B cell (primary cell): ENCODE data around the gene HJURP. TPM values are rescaled to one million over a fixed set of nuclear protein-coding genes. Genes with fewer than 3 reads are reported as not detected.

Experiments used
- ATAC-seq: fragments of 200-7000 bp; cut with Tn5 transposase; one replicate; pipeline ENCODE4 v1.10.0; 2021; ENCODE audit warnings: low read depth, mild to moderate bottlenecking, moderate number of reproducible peaks, moderate library complexity
- CTCF ChIA-PET: fragments of 350-600 bp; sonication (Branson Sonifier 250); formaldehyde crosslinking; loops from one replicate; lab custom pipeline; 2021; ENCODE audit warnings: antibody characterized with exemption, inconsistent platforms; lab: Charles Lee
- POLR2A ChIA-PET: fragments of 350-600 bp; sonication (Branson Sonifier 250); formaldehyde crosslinking; loops from one replicate; lab custom pipeline; 2021; ENCODE audit warnings: antibody characterized with exemption; lab: Charles Lee
- DNase-seq: peaks from one replicate; pipeline ENCODE4 v3.0.0; 2013
- H2AFZ ChIP-seq: 2 replicates; pipeline ENCODE4 v1.6.1; 2012; ENCODE audit warnings: mild to moderate bottlenecking, low read depth, low read length; ENCODE audit not compliant: insufficient read depth, poor library complexity, severe bottlenecking
- H3K27ac ChIP-seq, 2 donors: 1 replicate in 1 of 2; 2 replicates in 1 of 2; pipeline ENCODE4 v1.5.1; 2012 to 2013; ENCODE audit warnings: low read length in 2 of 2, mild to moderate bottlenecking in 2 of 2, moderate library complexity in 1 of 2
- H3K27me3 ChIP-seq, 4 experiments: fragments of 200-600 bp in 1 of 4; sonication (generic) in 1 of 4; replicated peaks in 1 of 4; 1 replicate in 2 of 4; 2 replicates in 2 of 4; pipeline versions ENCODE4 v1.6.1 to v1.7.0; 2013 to 2016; ENCODE audit warnings: low read length in 3 of 4, mild to moderate bottlenecking in 2 of 4, mixed read lengths in 1 of 4, moderate library complexity in 1 of 4; ENCODE audit not compliant: insufficient read depth in 4 of 4, control insufficient read depth in 3 of 4; ENCODE audit errors: control extremely low read depth in 1 of 4
- H3K36me3 ChIP-seq, 2 experiments: replicated peaks in 1 of 2; 1 replicate in 1 of 2; 2 replicates in 1 of 2; pipeline versions ENCODE4 v1.6.1 to v1.7.1; 2013; ENCODE audit warnings: low read length in 1 of 2; ENCODE audit not compliant: insufficient read depth in 2 of 2, control insufficient read depth in 1 of 2; ENCODE audit errors: control extremely low read depth in 1 of 2, extremely low read depth in 1 of 2
- H3K4me1 ChIP-seq, 2 donors: fragments of 200-600 bp in 1 of 2; sonication (generic) in 1 of 2; 1 replicate in 1 of 2; 2 replicates in 1 of 2; pipeline versions ENCODE4 v1.5.1 to v1.6.1; 2013 to 2017; ENCODE audit warnings: low read length in 2 of 2; ENCODE audit not compliant: control insufficient read depth in 2 of 2, insufficient read depth in 2 of 2
- H3K4me2 ChIP-seq: replicated peaks from 2 replicates; pipeline ENCODE3; 2012; ENCODE audit warnings: mild to moderate bottlenecking, low read depth, low read length; ENCODE audit not compliant: poor library complexity, severe bottlenecking
- H3K4me3 ChIP-seq, 5 experiments: fragments of 200-600 bp in 1 of 5; sonication (generic) in 1 of 5; 1 replicate in 3 of 5; 2 replicates in 2 of 5; pipeline versions ENCODE4 v1.5.1 to v1.7.0; 2011 to 2016; ENCODE audit warnings: low read length in 4 of 5, mild to moderate bottlenecking in 4 of 5, low read depth in 2 of 5, control low read depth in 1 of 5, moderate library complexity in 1 of 5; ENCODE audit not compliant: insufficient read depth in 1 of 5; ENCODE audit errors: control extremely low read depth in 1 of 5, extremely low read depth in 1 of 5
- H3K79me2 ChIP-seq: fragments of 200-600 bp; sonication (generic); one replicate; pipeline ENCODE4 v1.6.0; 2016; ENCODE audit warnings: low read length; ENCODE audit not compliant: control insufficient read depth, insufficient read depth
- H3K9ac ChIP-seq: fragments of 200-600 bp; sonication (generic); 2 replicates; pipeline ENCODE4 v1.6.1; 2017; ENCODE audit warnings: mild to moderate bottlenecking, low read length, moderate library complexity
- H3K9me3 ChIP-seq, 3 donors: one replicate each; pipeline versions ENCODE4 v1.6.1 to v1.7.1; 2013; ENCODE audit warnings: low read length in 2 of 3; ENCODE audit not compliant: control insufficient read depth in 2 of 3, insufficient read depth in 1 of 3; ENCODE audit errors: control extremely low read depth in 1 of 3
- H4K20me1 ChIP-seq: 2 replicates; pipeline ENCODE4 v1.6.0; 2012; ENCODE audit warnings: mild to moderate bottlenecking, low read length; ENCODE audit not compliant: insufficient read depth, control insufficient read depth, poor library complexity, severe bottlenecking
- H3K27ac Mint-ChIP-seq: one replicate; pipeline ENCODE4 v1.8.0; 2021; ENCODE audit warnings: mixed read lengths
- H3K27me3 Mint-ChIP-seq: one replicate; pipeline ENCODE4 v1.8.0; 2021; ENCODE audit warnings: mixed read lengths
- H3K4me1 Mint-ChIP-seq: one replicate; pipeline ENCODE4 v1.8.0; 2021; ENCODE audit warnings: mixed read lengths
- H3K4me3 Mint-ChIP-seq: one replicate; pipeline ENCODE4 v1.8.0; 2021; ENCODE audit warnings: mixed read lengths
- H3K9me3 Mint-ChIP-seq: one replicate; pipeline ENCODE4 v1.8.0; 2022; ENCODE audit warnings: mixed read lengths; ENCODE audit not compliant: insufficient read depth
- EZH2 ChIP-seq: IDR thresholded peaks from 2 replicates; pipeline ENCODE4 v1.6.1; 2012; ENCODE audit warnings: borderline replicate concordance, low read depth, mild to moderate bottlenecking, moderate library complexity, low read length; ENCODE audit not compliant: insufficient read depth, poor library complexity, severe bottlenecking
- WGBS: methylation state at CpG from one replicate; pipeline ENCODE4 v1.1.5; 2013; ENCODE audit warnings: missing lambda C conversion rate; ENCODE audit not compliant: insufficient coverage; 5-methylcytosine and 5-hydroxymethylcytosine counted together
- intact Hi-C: fragments of 100-400 bp; cut with micrococcal nuclease; formaldehyde crosslinking; loops from one replicate; pipeline ENCODE4 v1.10.0; 2022
- polyA plus RNA-seq: library from polyadenylated mRNA; depleted of rRNA; stranded (reverse); fragments of >200 nt; gene quantifications from 2 replicates; pipeline ENCODE4 v1.2.3, GENCODE V29; 2012
- total RNA-seq, 2 donors: library from RNA; stranded (reverse); fragments of 120-200 nt in 1 of 2; gene quantifications; 1 replicate in 1 of 2; 2 replicates in 1 of 2; pipeline versions ENCODE4 v1.2.3 to v1.2.4, GENCODE V29; 2013 to 2022
- TF ChIP-seq, protein P1 (sequence below): fragments of 200-600 bp; IDR thresholded peaks from one replicate; pipeline ENCODE4 v1.8.0; 2022; ENCODE audit warnings: antibody characterized with exemption, mild to moderate bottlenecking

HJURP gene
- total and polyA plus RNA-seq, 2 donors (not counting 1 experiment from before 2014, with no cell fraction given) = 0.42 to 0.73 TPM

DNA sequence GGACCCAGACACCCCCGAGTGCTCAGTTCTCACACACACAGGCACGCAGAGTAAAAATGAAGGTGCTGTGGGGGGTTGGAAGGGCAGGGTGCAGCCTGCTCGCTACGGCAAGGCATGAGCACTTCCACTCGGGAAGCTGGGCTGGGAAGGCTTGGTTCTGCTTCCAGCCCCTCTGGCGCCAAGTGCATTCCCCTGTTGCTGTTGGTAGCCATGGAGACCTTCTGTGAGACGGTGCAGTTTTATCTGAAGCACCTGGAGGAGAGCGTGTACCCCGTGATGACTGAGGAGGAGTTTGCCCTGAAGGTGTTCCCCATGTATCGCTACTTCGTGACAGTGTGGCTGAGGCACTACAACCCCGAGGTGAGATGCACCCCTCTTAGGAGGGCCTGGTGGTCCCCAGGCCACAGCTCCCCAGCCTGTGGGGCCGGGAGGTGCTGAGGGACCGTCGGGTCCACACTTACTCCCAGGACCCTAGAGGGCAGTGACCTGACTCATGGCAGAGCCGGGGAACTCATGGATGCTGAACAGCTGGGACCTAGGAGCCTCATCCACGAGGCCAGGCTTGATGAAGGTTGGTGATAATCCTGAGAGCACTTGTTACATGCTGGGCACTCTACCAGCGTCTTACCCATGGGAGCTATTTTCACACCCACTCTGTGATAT, 60.7 kb downstream of the HJURP start:
- Mint-ChIP-seq H3K4me3 (no peak overlapping the region), H3K9me3 (peaks cover 2% of the 10 kb centered on the region), H3K27me3 (peaks cover 6% of the 10 kb centered on the region), H3K4me1 (no peaks in the 10 kb centered on the region), H3K27ac (no peak overlapping the region)
- TF ChIP-seq, protein P1, sequence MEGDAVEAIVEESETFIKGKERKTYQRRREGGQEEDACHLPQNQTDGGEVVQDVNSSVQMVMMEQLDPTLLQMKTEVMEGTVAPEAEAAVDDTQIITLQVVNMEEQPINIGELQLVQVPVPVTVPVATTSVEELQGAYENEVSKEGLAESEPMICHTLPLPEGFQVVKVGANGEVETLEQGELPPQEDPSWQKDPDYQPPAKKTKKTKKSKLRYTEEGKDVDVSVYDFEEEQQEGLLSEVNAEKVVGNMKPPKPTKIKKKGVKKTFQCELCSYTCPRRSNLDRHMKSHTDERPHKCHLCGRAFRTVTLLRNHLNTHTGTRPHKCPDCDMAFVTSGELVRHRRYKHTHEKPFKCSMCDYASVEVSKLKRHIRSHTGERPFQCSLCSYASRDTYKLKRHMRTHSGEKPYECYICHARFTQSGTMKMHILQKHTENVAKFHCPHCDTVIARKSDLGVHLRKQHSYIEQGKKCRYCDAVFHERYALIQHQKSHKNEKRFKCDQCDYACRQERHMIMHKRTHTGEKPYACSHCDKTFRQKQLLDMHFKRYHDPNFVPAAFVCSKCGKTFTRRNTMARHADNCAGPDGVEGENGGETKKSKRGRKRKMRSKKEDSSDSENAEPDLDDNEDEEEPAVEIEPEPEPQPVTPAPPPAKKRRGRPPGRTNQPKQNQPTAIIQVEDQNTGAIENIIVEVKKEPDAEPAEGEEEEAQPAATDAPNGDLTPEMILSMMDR = no peak
- TF ChIP-seq EZH2 = no peak
- Histone ChIP-seq H3K27me3 (no peaks in the 10 kb centered on the region), H3K9ac (no peak overlapping the region), H3K79me2 (no peaks in the 10 kb centered on the region), H2AFZ (no peak overlapping the region), H3K4me1 (no peaks in the 10 kb centered on the region), H3K4me2 (no peak overlapping the region), H3K27ac (no peak overlapping the region), H3K9me3 (peaks cover 0 to 8% (median 0%) of the 10 kb centered on the region in 3 donors), H3K36me3 (no peaks in the 10 kb centered on the region), H3K4me3 (no peak overlapping the region), H4K20me1 (no peaks in the 10 kb centered on the region)
- 88% methylated on average over 15 of the region's 18 CpGs for WGBS
- POLR2A ChIA-PET = no interaction called here
- intact Hi-C loops = no loop called here
- DNase-seq (no peak), ATAC-seq (no peak)
- CTCF ChIA-PET = no interaction called here

DNA sequence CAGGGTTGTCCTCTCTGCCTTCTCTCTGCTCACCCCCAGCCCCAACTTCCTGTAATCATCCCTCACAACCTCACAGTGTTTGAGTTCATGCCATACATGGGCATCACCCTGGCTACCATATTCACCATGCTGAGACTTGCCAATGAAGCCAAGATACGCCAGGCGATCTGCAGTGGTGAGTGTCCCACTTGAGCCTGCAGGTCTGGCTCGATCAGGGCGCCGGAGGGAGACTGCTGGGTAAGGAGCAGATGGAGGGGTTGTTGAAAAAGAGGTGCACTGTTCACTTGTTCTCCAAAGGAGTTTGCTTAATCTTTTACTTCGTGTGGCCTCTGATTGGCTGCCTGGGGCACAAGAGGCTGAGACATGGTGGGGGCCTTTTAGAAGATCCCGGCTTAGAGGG, 61.6 kb downstream of the HJURP start:
- no peak overlapping the region for H3K27ac ChIP-seq
- DNase-seq (no peak), ATAC-seq (no peak)
- no peaks in the 10 kb centered on the region for H3K79me2 ChIP-seq
- peaks cover 2% of the 10 kb centered on the region for H3K9me3 Mint-ChIP-seq
- H3K4me1 ChIP-seq = no peaks in the 10 kb centered on the region
- H3K36me3 ChIP-seq = no peaks in the 10 kb centered on the region
- 95% methylated on average over 6 of the region's 7 CpGs for WGBS
- peaks cover 0 to 8% (median 0%) of the 10 kb centered on the region in 3 donors for H3K9me3 ChIP-seq
- no peaks in the 10 kb centered on the region for H3K27me3 ChIP-seq
- no peaks in the 10 kb centered on the region for H4K20me1 ChIP-seq
- H3K4me3 ChIP-seq = no peak overlapping the region
- H3K4me3 Mint-ChIP-seq = no peak overlapping the region
- no peak overlapping the region for H3K9ac ChIP-seq
- CTCF ChIA-PET = no interaction called here
- POLR2A ChIA-PET = no interaction called here
- TF ChIP-seq, protein P1 = no peak
- no peak overlapping the region for H2AFZ ChIP-seq
- H3K27ac Mint-ChIP-seq = no peak overlapping the region
- H3K4me2 ChIP-seq = no peak overlapping the region
- intact Hi-C loops = no loop called here
- H3K27me3 Mint-ChIP-seq = peaks cover 6% of the 10 kb centered on the region
- H3K4me1 Mint-ChIP-seq = no peaks in the 10 kb centered on the region
